MG63 (cell line): Measurements from ENCODE around the gene SMIM21. TPM values are rescaled to one million over a fixed set of nuclear protein-coding genes. Genes with fewer than 3 reads are reported as not detected.

ENCODE experiments used
- DNase-seq: peaks from one replicate; pipeline ENCODE4 v3.0.0-alpha.2; 2020
- H3K27me3 ChIP-seq: fragments of 250-450 bp; sonication (Bioruptor Pico); 2 replicates; pipeline ENCODE4 v1.5.1; 2020; ENCODE audit warnings: mild to moderate bottlenecking, moderate library complexity
- H3K36me3 ChIP-seq: fragments of 250-450 bp; sonication (Bioruptor Pico); 2 replicates; pipeline ENCODE4 v1.5.1; 2020; ENCODE audit warnings: mild to moderate bottlenecking, moderate library complexity
- H3K4me3 ChIP-seq: fragments of 250-450 bp; sonication (Bioruptor Pico); 2 replicates; pipeline ENCODE4 v1.5.1; 2020; ENCODE audit warnings: mild to moderate bottlenecking, moderate library complexity
- H3K9me3 ChIP-seq: fragments of 250-450 bp; sonication (Bioruptor Pico); 2 replicates; pipeline ENCODE4 v1.5.1; 2020; ENCODE audit warnings: mild to moderate bottlenecking, moderate library complexity
- total RNA-seq: library from RNA; depleted of rRNA; stranded (reverse); fragments of >200 nt; shearing (Covaris generic); gene quantifications from 2 replicates; pipeline ENCODE4 v1.2.3, GENCODE V29; 2014; ENCODE audit warnings: low replicate concordance; rRNA removed

Gene SMIM21
- not detected in 2 replicates for total RNA-seq

DNA sequence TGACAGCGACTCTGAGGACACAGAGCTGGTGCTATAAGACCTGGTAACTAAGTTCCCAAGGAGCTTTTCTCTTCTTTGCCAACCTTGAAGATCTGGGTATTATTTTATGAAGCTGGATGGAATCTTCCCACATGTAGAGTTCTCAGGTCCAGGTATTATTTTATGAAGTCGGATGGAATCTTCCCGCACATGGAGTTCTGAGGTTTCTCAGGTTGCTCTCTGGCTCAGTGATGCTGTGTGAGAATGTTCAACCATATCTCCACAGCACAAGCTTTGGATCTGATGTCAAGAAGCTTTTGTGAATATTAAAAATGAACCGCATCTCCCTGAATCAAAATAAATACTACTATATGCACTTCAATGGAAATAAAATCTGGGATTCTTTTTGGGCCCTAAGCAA lies at the start of gene SMIM21:
Gene SMIM21 (minus strand): TSS at position 101 of the 400 bp plus-strand sequence. CDS start 140 bp downstream, outside the sequence.
- no peaks in the 10 kb centered on the region for H3K36me3 ChIP-seq
- no peak within 1 kb of the TSS for H3K4me3 ChIP-seq
- no peaks in the 10 kb centered on the region for H3K27me3 ChIP-seq
- no peak for DNase-seq
- H3K9me3 ChIP-seq: no peaks in the 10 kb centered on the region

DNA sequence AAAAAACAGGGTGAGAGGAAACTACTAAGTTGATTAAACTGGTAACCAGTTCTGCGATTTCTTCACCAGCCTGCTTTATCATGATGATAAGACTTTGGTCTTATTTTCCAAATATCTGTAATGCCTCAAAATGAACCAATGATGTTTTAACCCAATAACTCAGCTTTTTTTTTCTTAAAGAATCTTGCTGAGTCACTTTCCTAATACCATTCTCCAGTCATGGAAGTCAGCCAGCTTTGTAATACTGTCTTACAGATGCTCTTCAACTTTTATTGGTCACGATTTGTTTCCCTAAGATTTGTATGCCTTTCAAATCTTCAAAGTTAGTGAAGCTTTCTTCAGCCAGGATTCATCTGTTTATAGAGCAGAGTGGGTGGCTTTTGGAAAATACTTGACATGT lies 47.7 kb upstream of the SMIM21 start:
- Histone ChIP-seq H3K4me3 (no peak overlapping the region), H3K9me3 (no peaks in the 10 kb centered on the region), H3K27me3 (no peaks in the 10 kb centered on the region), H3K36me3 (no peaks in the 10 kb centered on the region)
- DNase-seq: no peak

DNA sequence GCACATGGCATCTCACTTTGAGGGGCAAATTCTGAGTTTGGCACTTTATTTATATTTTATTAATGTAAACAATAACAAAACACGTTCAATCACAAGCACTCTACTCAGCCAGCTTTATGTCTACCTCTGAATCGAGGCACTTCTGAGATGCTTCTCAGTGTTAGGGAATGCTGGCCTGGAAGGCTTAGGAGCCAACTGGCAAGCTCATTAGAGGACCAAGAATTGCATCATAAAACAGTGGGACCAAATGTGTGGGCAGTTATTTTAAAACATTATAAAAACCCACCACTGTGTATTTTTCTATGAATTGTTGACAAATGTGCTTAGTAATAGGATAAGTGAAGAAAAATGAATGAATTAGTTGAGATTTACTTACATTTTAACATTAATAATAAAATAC lies 46.8 kb upstream of the SMIM21 start:
- Histone ChIP-seq H3K4me3 (no peak overlapping the region), H3K36me3 (no peaks in the 10 kb centered on the region), H3K9me3 (no peaks in the 10 kb centered on the region), H3K27me3 (no peaks in the 10 kb centered on the region)
- peak; percentile 50 for DNase-seq

DNA sequence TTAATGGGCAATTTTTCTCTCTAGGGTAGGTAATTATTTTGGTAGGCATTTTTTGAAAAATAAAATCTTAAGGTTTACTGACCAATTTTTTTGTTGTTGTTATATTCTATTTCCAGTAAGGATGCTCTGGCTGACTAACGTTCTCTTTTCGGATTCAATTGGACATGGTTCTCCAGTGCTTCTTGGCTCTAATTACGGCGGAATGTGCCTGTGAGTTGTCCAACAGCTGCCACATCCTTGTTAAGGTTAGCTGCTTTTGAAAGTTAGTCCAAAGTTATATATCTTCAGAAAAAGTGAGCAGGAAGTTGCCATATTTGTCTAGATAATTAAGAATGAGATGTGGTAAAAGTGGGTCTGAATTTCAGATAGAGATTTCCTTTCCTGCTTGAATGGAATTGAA lies 45.8 kb upstream of the SMIM21 start:
- Histone ChIP-seq H3K9me3 (no peaks in the 10 kb centered on the region), H3K36me3 (no peaks in the 10 kb centered on the region), H3K4me3 (no peak overlapping the region), H3K27me3 (no peaks in the 10 kb centered on the region)
- peak; percentile 24 for DNase-seq

DNA sequence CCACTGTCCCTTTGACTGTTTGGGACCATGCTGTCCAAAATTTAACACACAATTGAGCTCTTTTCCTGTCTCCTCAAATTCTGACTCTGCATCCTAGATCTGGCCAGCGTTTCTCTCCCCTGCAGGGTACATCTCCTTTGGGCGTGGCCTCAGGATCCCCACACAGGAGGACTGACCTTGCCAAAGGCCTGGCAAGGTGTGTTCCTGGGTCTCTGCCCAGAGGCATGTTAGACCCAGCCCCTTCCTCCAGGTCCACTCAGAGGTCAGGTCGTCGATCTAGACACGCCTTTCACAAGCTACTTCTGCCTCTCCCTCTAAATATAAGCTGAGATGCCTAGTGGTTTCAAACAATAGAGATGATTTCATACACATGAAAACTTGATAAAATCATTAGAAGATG lies 45.4 kb upstream of the SMIM21 start:
- peak; percentile 11 for DNase-seq
- Histone ChIP-seq H3K9me3 (no peaks in the 10 kb centered on the region), H3K36me3 (no peaks in the 10 kb centered on the region), H3K4me3 (no peak overlapping the region), H3K27me3 (no peaks in the 10 kb centered on the region)

DNA sequence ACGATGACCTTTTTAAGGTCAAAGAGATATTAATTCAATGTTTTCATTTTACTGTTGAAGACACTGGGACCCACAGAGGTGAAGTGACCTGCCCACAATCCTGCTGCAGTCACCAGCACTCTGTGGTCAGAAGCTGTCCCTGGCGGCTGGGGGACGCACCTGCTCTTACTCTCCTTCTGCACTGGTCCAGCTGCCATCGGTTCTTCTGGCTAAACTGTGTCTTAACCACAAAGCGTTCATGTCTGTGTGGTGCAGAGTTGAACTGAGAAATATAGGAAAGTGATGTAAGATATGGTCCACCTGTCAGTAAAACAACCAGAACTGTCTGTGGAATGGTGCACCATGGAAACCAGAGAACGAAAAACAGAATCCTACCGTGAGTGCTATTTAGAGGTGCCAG lies 44.9 kb upstream of the SMIM21 start:
- DNase-seq: no peak
- Histone ChIP-seq H3K4me3 (no peak overlapping the region), H3K36me3 (no peaks in the 10 kb centered on the region), H3K9me3 (no peaks in the 10 kb centered on the region), H3K27me3 (no peaks in the 10 kb centered on the region)

DNA sequence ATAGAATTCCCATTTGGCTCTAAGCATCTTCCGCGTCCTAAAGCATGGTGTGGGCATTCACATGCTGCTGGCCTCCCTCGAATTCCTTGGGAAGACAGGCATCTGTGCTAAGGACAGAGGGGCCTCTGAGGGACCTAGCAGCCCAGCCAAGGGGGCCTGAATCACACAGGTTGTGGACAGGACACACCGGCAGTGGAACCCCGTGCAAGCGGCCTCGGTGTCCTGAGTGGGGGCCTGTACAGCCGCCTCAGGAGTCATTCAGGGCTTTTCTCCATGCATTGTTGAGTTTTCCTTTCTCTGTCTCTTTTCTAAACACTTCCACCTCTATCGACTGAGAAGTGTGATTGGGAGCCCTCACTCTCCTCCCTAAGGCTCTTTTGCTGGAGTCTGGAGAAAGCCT lies 44.3 kb upstream of the SMIM21 start:
- no peak overlapping the region for H3K4me3 ChIP-seq
- no peak for DNase-seq

DNA sequence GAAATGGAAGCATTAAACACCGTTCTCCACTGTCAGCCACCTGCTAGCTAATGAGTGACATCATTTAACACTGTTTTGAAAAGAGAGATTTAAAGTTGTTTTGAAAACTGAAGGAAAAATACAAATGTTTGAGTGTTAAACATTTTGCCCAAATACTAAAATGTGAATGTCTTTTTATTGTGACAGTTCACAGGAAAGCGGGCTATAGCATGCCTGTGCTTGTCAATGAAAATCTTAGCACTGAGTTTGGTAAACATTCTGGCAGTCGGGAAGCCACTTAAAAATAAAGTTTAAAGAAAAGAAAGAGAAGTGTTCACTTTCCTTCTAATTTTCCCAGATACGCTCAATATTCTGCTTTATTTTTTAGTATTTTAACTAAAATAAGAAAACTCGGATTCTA lies 40.3 kb upstream of the SMIM21 start:
- no peak for DNase-seq
- H3K36me3 ChIP-seq: no peaks in the 10 kb centered on the region
- H3K9me3 ChIP-seq: no peaks in the 10 kb centered on the region
- no peak overlapping the region for H3K4me3 ChIP-seq
- H3K27me3 ChIP-seq: no peaks in the 10 kb centered on the region

More for the DNA sequence above, 44.3 kb upstream of the SMIM21 start:
- H3K27me3 ChIP-seq: no peaks in the 10 kb centered on the region
- no peaks in the 10 kb centered on the region for H3K9me3 ChIP-seq
- H3K36me3 ChIP-seq: no peaks in the 10 kb centered on the region

DNA sequence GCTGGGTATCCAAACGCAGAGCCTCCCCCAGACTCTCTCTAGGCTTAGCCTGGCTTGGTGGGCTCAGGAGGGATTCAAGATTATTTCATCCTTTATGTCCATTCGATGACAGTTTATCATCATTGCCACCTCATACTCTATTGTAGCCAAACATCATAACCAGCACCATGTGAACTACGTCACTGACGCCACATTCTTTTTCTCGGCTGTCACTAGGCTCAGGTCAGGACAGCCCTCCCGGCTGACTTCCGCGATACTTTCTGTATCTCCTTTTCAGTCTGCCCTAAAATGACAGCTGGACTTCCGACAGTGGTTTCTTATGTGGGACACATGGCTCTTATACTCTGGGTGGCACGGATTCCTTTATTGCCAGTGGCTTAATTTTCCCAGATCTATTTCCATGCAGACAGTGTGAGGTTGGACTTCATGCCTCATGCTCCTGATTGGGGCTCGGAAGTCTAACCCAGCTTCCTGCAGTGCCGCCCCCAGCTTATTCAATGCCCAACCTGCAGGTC lies 39.8 kb upstream of the SMIM21 start:
- no peaks in the 10 kb centered on the region for H3K9me3 ChIP-seq
- no peaks in the 10 kb centered on the region for H3K36me3 ChIP-seq
- H3K27me3 ChIP-seq: no peaks in the 10 kb centered on the region
- no peak for DNase-seq
- no peak overlapping the region for H3K4me3 ChIP-seq

DNA sequence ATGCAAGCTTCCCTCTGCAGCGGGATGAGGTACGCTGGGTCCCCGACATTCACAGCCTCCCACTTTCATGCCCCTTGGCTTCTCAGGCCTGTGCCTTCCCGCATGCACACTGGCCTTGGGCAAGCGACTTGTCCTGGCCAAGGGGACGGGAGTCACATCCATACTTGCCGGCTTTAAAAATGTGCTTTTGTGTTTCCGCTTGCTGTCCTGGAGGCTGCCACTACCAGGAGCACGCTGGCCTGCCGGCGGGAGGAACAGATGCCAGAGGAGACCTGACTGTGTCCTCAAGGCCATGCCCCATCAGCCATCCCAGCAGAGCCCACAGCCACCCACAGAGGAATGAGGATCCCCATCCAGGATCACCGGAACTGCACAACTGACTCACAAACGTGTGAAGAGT lies 36.9 kb upstream of the SMIM21 start:
- no peak overlapping the region for H3K4me3 ChIP-seq
- no peaks in the 10 kb centered on the region for H3K36me3 ChIP-seq
- DNase-seq: no peak
- H3K9me3 ChIP-seq: no peaks in the 10 kb centered on the region
- no peaks in the 10 kb centered on the region for H3K27me3 ChIP-seq

DNA sequence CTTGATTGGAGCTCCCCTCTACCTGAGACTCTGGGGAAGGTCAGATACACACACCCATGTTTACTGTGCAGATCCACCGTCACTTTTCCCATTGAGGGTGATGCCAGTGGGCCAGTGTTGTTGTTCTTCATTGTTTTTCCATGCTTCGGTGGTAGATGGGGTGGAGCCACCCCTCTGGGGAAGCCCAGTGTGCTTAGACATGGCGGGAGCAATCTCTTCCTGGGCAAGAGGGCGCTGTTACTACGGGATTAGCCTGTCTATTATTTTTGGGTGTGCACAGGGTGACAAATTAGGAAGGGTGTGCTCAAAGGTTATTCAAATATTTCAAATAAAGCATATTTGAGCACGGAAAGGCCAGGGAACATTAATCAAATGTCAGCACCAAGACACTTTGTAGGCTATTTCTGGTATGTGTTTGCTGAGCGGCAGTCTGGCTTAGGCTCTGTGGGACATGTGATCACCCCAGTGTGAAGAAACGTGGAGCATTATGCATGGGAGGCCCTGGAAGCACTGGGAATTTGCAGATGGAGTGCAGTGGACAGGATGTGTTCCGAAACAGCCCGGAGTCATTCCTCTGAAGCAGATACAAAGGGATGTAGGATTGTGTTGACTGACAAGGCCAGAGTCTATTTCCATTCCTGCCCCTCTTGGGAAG lies 34.8 kb upstream of the SMIM21 start:
- H3K9me3 ChIP-seq: peaks cover 6% of the 10 kb centered on the region; the same call in 1 of the 2 replicates
- H3K4me3 ChIP-seq: no peak overlapping the region
- H3K27me3 ChIP-seq: no peaks in the 10 kb centered on the region
- H3K36me3 ChIP-seq: no peaks in the 10 kb centered on the region
- DNase-seq: no peak

DNA sequence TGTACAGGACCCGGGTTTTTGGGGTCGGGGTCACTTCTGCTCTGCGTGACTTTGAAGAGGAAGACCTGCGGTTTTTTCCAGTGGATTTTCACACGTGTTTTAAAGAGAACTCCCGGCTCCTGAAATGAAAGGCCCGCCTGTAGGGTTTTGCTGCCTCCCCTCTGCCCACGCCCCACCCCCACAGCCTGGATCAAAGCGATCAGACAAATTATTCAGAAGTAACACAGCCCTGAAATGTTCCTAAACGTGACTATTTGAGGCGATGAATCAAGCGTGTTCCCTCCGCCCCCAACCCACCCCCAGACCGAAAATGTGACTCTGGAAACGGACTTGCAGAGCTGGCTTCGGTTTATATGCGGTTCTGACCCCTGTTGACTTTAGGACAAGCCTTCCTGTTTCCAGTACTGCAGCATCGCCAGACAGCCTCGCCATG lies 28.7 kb upstream of the SMIM21 start:
- Histone ChIP-seq H3K9me3 (peaks cover 8% of the 10 kb centered on the region; the same call in 1 of the 2 replicates), H3K36me3 (no peaks in the 10 kb centered on the region), H3K27me3 (no peaks in the 10 kb centered on the region), H3K4me3 (no peak overlapping the region)
- no peak for DNase-seq

DNA sequence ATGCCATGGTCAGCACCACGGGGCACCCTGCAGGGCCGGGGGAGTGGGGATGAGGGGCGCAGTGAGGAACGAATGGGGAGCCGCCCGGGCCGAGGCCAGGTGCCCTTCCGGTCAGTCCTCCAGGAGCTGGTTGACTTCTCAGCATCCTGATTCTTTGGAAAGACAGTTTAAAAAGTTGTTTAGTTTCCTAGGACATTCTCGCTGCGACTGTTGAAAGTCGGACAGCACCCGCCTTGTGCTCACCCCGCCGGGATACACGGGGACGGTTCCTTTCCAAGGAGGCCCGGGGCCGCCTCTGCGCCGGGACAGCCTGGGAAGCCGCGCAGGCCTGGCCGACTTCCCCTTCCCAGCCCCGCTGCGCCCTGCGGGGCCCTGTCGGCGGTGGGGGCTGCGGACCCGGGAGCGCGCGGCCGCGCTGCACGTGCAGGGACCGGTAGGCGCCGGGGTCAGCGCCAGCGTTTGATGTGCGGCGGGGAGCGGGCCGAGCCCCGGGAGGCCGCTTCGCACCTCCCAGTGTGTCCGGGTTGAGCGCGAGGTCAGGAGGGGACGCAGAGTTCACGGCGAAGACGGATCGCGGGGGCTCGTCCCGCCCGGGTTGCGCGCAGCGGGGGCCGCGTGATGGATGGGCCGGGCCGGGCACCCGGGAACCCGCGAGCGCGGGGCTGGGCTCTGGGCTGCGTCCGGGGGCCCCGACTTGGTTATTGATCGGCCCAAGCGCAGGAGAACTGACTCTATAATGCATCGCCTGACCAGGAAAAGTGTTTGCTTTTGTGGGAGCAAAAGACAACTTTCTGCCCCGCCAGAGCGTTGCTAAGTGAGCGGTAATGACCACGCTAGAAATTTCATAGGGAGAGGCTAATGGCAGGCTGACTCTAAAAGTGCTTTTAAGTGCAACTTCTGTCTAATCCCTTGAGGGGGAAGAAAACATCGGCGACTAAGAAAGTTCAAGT lies 28.0 kb upstream of the SMIM21 start:
- DNase-seq: no peak
- H3K27me3 ChIP-seq: no peaks in the 10 kb centered on the region
- H3K4me3 ChIP-seq: no peak overlapping the region
- H3K36me3 ChIP-seq: no peaks in the 10 kb centered on the region
- peaks cover 8% of the 10 kb centered on the region; the same call in 1 of the 2 replicates for H3K9me3 ChIP-seq

DNA sequence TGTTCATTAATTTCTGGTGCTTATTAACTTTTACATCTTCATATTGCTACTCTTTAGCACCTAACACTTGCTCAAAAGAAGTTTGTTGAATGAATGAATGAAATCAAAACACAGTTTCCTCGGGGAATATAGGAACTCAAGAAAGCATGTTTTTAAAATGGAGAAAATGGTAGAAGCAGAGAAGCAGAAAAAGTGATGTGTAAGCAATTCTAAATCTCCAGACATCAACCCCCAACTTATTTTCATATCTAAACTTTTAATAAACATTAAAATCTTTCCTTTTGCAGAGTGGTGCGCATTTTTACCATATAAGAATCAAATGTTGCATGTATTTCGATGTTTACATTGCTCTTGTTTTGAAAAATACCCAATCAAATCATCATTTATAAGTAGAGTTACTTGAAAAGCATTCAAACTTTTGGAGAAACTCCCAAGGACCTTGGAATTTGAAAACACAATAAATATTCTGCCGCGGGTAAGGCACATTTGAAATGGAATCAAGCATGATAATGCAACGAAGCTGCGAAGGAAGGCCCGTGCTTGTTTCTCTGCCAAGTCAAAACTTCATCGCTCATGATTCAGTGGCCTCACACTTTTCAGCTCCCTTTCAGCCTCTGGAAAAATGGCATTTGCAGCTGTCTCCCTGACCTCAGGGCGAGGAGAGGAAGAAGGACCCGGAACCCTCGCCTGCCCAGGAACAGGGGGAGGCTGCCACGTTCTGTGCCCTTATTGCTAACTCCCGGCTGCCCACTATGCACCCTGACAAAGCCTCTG lies 26.7 kb upstream of the SMIM21 start:
- H3K27me3 ChIP-seq: no peaks in the 10 kb centered on the region
- H3K9me3 ChIP-seq: peaks cover 8% of the 10 kb centered on the region; the same call in 1 of the 2 replicates
- H3K4me3 ChIP-seq: no peak overlapping the region
- no peak for DNase-seq
- H3K36me3 ChIP-seq: no peaks in the 10 kb centered on the region

DNA sequence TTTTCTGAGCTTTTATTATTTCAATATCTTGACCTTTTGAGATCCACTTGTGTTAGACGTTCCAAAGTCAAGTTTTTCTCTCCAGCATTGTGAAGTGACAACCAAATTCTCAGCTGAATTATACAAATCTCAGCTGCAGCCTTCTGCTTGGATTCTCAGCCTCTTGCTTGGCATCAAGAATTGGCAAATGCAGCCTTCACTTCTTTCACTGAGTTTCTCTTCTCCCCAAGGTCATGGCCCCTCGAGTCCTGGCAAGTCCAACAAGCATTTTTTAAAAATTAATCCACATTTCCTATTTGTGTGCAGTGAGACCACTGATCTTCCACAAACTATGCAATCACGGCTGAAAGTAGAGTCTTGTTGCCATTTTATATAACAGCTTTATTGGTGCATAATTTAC lies 23.4 kb upstream of the SMIM21 start:
- no peaks in the 10 kb centered on the region for H3K36me3 ChIP-seq
- no peaks in the 10 kb centered on the region for H3K9me3 ChIP-seq
- no peak for DNase-seq
- H3K4me3 ChIP-seq: no peak overlapping the region
- H3K27me3 ChIP-seq: no peaks in the 10 kb centered on the region

DNA sequence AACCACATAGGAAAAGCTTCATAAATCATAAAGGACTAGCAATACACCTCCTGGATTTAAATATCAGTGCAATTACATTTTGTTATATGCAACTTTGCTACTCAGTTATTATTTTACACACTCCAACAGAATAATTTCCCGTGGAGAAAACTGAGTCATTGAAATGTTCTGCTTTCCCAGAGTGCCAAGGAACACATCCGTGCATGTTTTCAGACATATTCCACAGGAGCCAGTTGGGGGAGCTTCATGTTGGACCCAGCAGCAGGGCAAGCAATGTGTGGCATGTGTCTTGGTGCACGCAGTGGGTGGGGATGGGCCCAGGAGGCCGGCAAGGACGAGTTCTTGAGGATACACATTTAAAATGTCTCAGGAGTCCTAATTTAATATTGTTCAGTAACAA lies 14.4 kb upstream of the SMIM21 start:
- Histone ChIP-seq H3K9me3 (no peaks in the 10 kb centered on the region), H3K4me3 (no peak overlapping the region), H3K27me3 (no peaks in the 10 kb centered on the region), H3K36me3 (no peaks in the 10 kb centered on the region)
- DNase-seq: no peak

DNA sequence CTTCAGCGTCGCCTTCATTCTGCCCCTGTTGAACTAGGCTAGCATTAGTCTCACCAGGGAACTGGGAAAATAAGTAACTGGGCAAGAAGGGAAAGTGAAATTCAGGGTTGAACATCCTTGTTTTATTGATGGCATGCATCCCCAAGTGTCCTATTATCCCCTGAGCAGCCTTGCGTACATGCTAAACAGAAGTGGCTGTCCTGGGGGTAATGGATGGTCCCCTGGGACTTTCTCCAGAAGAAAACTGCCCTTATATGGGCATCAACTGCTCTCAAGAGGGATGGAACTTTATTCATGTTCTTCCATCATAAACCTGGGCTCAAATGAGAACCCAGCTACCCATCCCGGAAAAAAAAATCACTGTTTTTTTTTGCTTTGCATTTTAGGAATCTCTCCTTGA lies 11.8 kb upstream of the SMIM21 start:
- Histone ChIP-seq H3K36me3 (no peaks in the 10 kb centered on the region), H3K9me3 (no peaks in the 10 kb centered on the region), H3K4me3 (no peak overlapping the region), H3K27me3 (no peaks in the 10 kb centered on the region)
- no peak for DNase-seq
